H1 (cell line): Measurements from ENCODE around the gene RAPGEF5. TPM values are rescaled to one million over a fixed set of nuclear protein-coding genes. Genes with fewer than 3 reads are reported as not detected.

Source experiments
- ATF3 ChIP-seq: IDR thresholded peaks from 2 replicates; pipeline ENCODE4 v1.6.1; 2011; ENCODE audit warnings: low read depth, mild to moderate bottlenecking, low read length; ENCODE audit not compliant: insufficient read depth
- JUND ChIP-seq: IDR thresholded peaks from 2 replicates; pipeline ENCODE4 v1.6.1; 2011; ENCODE audit warnings: mild to moderate bottlenecking, improper control_type of control experiment, low read length
- KDM1A ChIP-seq: fragments of 200-600, 300-600 bp; sonication (generic); IDR thresholded peaks from 2 replicates; pipeline ENCODE4 v1.7.1; 2016; ENCODE audit warnings: mild to moderate bottlenecking, low read length, borderline replicate concordance
- MAX ChIP-seq: IDR thresholded peaks from 2 replicates; pipeline ENCODE4 v1.6.1; 2012; ENCODE audit warnings: inconsistent platforms
- SAP30 ChIP-seq: fragments of 300-600 bp; sonication (generic); IDR thresholded peaks from 2 replicates; pipeline ENCODE4 v1.7.1; 2012; ENCODE audit warnings: low read length, moderate library complexity, mild to moderate bottlenecking, inconsistent platforms; ENCODE audit not compliant: insufficient read depth, insufficient replicate concordance
- SIRT6 ChIP-seq: IDR thresholded peaks from one replicate; pipeline ENCODE4 v1.7.1; 2012; ENCODE audit warnings: low read length, inconsistent platforms
- TAF7 ChIP-seq: optimal IDR thresholded peaks from 2 replicates; pipeline ENCODE3; 2011; ENCODE audit warnings: low read depth, mild to moderate bottlenecking, inconsistent platforms, low read length, moderate library complexity, borderline replicate concordance
- polyA plus RNA-seq, 7 experiments: library from polyadenylated mRNA; depleted of rRNA in 3 of 7; stranded (reverse) in 5 of 7; unstranded in 2 of 7; fragments of >200 nt in 5 of 7; fragments of 200-250 nt in 2 of 7; gene quantifications; 1 replicate in 5 of 7; 2 replicates in 1 of 7; 4 replicates in 1 of 7; pipeline versions ENCODE4 v1.2.1 to v1.2.3, GENCODE V29; 2011 to 2013; ENCODE audit warnings: missing spikeins in 2 of 7, mixed read lengths in 2 of 7
- total RNA-seq: library from RNA; stranded (reverse); fragmentation: NEBNext Ultra II Directional; extraction: Animal tissue kit (Norgen Biotek cat#: 25700); gene quantifications from 2 replicates; pipeline ENCODE4 v1.2.1, GENCODE V29; 2021
- TF ChIP-seq, protein P1 (sequence below): IDR thresholded peaks from 2 replicates; pipeline ENCODE4 v1.6.1; 2011; ENCODE audit warnings: low read length, improper control_type of control experiment

Gene RAPGEF5
- total and polyA plus RNA-seq, 2 of the 8 experiments (the other 6 are each of a cell fraction or from before 2014, with no cell fraction given), result 4.4 to 22.9 TPM

GRCh38 chr7:22075561-22075960 is 281.4 kb downstream of the RAPGEF5 start (continued):
- TF ChIP-seq MAX (no peak), TAF7 (no peak), KDM1A (no peak), SIRT6 (no peak), JUND (no peak), SAP30 (no peak), ATF3 (no peak)
- TF ChIP-seq, protein P1, sequence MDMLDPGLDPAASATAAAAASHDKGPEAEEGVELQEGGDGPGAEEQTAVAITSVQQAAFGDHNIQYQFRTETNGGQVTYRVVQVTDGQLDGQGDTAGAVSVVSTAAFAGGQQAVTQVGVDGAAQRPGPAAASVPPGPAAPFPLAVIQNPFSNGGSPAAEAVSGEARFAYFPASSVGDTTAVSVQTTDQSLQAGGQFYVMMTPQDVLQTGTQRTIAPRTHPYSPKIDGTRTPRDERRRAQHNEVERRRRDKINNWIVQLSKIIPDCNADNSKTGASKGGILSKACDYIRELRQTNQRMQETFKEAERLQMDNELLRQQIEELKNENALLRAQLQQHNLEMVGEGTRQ, result no peak
